Dermis microvascular lymphatic vessel endothelial cell (primary cell): ENCODE results near the gene APOD. TPM values are rescaled to one million over a fixed set of nuclear protein-coding genes. Genes with fewer than 3 reads are reported as not detected.

Source experiments
- DNase-seq, 2 donors: peaks; one replicate each; pipeline versions ENCODE4 v3.0.0 to v3.0.0-alpha.2; 2010; ENCODE audit warnings: low read depth in 2 of 2
- total RNA-seq: library from RNA; depleted of rRNA; stranded (reverse); fragments of >200 nt; gene quantifications from 2 replicates; pipeline ENCODE4 v1.2.1, GENCODE V29; 2014

APOD gene
- total RNA-seq, 1 donor from 2014 or later, result 14.5 TPM

DNA sequence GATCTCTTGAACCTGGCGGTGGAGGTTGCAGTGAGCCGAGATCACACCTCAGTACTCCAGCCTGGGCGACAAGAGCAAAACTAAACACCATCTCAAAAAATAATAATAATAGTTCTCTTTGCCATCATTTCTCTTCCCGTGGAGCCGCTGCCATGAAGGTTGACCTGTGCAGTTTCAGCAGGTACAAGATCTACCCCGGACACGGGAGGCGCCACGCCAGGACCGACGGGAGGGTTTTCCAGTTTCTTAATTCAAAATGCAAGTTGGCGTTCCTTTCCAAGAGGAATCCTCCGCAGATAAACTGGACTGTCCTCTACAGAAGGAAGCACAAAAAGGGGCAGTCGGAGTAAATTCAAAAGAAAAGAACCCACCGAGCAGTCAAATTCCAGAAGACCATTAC, 29.3 kb downstream of the APOD start:
- no peak for DNase-seq

DNA sequence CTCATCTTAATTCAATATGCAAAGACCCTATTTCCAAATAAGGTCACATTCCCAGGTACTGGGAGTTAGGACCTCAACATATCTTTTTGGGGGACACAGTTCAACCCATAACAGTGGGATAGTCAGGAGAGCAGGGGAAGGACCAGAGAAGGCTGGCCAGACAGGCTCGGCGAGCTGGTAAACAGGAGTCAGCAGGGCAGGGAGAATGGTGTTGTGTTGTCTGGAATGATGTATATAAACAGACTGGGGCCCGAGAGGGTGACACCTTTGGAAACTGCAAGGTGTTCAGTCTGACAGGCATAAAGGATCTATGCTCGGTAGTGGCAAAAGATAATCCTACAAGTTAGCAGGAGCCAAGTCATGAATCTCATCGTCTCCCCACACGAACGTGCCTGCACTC, 30.5 kb downstream of the APOD start:
- DNase-seq, result no peak

- no peak for DNase-seq
Measured at GRCh38 chr3:195551381-195551978, 32.3 kb downstream of the APOD start.

GRCh38 chr3:195550723-195551122, 33.0 kb downstream of the APOD start:
- DNase-seq, result no peak

DNA sequence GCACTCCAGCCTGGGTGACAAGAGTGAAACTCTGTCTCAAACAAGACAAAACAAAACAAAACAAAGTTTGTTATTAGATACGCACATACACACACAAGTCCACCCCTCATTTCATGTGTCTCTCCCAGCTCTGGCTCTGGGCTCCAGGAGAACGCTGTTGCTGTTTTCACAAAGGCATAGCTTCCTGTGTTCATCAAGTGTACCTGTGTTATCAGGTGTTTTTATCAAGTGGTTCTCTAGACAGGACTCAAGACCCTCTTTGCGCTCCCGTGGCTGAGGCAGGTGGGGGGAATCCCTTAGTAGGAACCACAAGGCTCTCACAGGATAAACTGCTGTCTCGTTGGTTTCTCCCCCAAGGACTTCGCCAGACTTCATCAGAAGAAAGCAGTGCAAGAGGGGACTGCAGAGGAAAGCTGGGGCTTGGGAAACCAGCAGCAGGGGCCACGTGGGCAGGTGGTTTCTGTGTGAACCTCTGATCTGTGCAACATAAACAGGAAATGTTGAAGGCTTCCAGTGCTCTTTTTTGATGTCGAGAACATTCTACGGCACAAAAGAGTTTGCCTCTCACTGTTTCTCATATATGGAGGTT, 33.7 kb downstream of the APOD start:
- DNase-seq, result peak in 1 of 2 donors; percentile 81

DNA sequence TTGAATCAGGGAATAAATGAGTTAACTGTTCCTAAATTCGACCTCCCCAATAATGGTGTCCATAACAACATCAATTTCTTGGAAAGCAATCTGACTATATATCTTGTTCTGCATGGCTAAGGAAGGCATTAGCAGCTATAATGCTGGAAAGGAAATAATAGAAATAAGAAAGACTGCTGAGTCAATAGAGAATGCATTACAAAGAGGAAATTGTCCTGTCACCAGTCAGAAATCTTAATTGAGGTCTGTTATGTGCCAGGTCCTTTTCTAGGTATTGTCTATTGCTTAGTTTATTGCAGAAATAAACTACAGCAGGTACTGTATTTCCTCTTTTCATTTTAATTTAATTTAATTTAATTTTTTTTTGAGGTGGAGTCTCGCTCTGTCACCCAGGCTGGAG, 34.8 kb downstream of the APOD start:
- peak in 1 of 2 donors; percentile 57 for DNase-seq

DNA sequence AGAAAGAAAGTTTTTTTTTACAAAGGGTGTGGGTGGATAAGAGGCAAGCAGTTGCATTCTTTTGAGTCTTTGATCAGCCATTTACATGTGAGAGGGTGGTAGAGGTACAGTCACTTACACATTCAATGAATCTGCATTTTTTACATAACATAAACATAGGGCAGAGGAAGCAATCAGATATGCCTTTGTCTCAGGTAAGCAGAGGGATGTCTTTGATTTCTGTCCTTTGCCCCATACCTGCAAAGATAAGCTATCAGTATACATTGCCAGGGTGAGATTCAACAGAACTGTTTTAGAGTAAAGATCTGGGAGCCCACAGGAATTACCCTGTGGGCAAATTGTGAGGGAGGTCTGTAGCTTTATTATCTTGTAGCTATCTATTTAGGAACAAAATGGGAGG, 35.2 kb downstream of the APOD start:
- no peak for DNase-seq

DNA sequence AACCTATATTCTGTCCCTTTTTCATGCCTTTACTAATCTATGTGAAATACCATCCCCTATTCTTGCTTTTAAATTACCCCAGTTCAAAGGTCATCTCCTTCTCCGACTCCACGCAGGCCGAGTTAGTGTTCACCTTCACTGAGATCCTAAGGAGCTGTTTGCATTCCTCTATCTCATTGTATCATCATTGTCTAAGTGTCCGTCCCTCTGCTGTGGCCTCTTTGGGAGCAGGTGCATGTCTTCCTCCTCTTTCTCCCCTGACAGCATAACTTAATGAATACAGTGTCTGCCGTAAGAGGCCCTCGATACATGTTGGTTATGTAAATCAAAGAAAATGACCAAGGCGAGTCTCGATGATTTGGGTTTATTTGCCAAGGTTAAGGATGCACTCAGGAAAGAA, 35.7 kb downstream of the APOD start:
- DNase-seq, result no peak

DNA sequence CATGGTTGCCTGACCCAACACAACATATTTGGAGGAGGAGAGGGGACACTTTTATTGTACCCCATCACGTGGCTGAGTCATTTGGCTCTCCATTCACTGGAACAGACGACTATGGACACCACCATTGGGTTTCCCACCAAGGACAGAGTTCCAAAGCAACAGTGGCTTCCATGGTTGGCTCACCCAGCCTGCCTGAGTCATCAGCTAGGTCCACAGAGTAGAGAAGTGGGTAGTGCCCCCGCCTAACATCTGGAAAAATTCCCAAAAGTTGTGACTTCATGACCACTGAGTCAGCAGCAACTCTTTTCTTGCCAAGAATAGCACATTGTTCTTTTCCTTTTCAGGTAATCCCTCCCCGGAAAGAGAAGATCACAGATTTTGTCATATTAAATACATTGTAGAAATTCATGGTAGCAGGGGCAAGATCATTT, 37.6 kb downstream of the APOD start:
- DNase-seq, result peak; percentile 86 to 90

GRCh38 chr3:195544634-195545033, 39.1 kb downstream of the APOD start:
- DNase-seq, result peak; percentile 89 to 94

DNA sequence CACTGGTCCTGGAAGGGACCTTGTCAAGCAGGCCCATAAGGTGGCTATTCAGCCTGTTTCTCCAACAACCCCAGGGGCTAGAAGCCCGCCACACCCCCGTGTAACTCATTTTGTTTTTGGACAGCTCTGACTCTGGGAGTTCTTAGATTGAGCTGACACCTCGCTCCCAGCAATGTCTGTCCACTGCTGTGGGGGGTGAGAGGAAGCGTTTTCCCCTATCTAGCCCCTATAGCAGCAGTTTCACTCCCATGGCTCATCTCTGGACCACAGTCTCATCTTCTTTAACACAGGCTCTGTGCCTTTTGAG, 39.6 kb downstream of the APOD start:
- DNase-seq, result no peak

DNA sequence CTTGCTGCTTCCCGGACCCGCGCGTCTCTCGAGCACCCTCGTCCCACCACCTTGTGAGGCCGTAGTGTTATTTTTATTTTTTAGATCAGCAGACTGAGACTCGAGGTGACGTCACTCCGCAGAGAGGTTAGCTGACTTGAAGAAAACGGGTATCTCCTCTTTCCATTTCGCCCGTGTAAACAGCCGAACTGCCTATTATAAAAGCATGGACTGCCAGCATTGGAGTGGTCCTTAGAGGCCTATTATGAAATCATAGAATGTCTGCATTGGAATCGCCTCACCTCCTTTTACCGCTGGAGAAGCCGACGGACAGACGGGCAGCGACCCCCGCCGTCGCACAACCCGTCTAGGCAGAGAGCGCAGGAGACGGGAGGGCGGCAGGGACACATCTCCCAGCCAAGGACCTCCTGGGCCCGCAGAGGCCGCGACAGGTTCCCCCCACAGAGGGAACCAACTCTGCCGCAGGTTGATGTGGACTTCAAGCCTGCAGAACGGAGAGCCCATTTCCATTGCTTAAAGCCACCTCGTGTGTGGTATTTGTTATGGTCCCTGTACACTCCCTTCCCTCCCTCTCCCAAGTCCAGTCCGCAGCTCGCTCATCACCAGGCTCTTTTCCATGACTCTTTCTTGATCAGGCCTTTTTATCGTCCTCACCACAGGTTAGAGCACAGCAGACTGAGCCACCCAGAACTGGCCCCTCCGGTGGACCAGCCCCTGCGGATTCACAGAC, 40.1 kb downstream of the APOD start:
- DNase-seq, result peak; percentile 45 to 62

DNA sequence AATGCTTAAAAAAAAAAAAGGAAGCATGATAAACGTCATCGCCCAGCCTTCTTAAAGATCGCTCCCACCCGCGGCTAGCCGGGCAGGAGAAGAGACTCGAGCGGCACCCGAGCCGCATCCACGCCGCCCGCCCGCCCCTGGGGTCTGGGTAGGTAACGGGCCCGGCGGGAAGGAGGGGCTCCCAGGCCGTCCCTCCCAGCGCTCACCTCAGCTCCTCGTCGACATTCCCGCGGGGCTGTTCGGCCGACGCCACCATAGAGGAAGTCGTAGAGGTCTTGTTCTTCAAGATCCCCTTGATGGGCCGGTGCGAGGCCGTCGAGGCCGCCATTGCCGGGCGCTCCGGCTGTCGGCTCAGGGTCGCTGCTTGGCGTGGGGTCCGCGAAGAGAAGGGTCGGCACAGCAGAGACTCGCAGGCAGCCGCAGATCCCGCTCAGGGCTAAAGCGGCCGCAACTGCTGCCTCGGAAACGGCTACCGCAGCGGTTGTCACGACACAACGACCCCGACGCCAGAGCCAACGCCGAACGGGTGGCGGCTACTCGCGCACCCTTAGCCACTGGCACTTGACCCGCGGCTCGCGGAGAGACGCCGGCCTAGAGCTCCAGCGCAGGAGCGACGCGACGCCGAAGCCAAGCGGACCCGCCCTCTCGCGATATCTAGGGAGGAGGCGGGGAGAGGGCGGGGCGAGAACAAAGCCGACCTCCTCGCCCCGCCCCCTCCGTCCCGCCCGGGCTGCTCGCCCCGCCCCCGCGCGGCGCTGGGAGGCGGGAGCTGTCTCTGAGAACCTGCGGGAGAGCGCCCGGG, 40.8 kb downstream of the APOD start, which contains the start of gene PPP1R2:
TSS of gene PPP1R2 (minus strand) at position 628 of the 802 bp plus-strand sequence. CDS start at position 328, 300 bp downstream.
- peak; percentile 69 to 91 for DNase-seq

- DNase-seq, result no peak
Measured at GRCh38 chr3:195542316-195542697, 41.4 kb downstream of the APOD start.

- DNase-seq, result no peak
Measured at GRCh38 chr3:195540511-195540910, 43.2 kb downstream of the APOD start.

DNA sequence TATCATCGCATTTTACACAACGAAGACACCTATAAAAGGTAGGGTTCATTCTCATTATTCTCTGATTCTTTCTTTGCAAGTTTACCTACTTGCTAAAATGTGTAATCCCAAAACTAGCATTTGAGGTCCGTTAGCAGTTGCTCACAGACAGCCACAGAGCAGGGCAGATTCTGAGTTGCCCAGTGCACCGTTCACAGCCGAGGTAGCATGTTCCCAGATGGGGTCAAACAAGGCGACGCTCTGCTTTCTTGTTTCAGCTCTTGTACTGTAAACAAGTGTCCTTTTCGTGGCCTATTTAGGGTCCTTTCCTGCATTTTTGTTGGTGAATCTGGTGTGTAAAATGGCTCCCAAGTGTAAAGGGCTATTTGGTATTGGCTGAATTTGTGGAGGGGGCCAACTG, 43.7 kb downstream of the APOD start:
- no peak for DNase-seq

DNA sequence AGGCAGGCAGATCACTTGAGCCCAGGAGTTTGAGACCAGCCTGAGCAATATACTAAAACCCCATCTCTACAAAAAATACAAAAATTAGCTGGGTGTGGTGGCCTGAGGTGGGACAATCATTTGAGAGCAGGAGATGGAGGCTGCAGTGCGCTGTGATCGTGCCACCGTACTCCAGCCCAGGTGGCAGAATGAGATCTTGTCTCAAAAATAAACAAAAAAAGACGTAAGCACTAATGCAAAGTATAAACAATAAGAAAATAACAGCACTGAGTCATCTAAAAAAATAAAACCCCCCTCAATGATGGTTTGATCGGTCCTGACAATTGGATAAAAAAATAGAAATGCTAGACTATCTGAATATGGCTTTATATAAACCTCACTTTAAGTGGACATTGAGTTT, 44.3 kb downstream of the APOD start:
- no peak for DNase-seq

GRCh38 chr3:195537995-195538394, 45.7 kb downstream of the APOD start:
- DNase-seq, result no peak

- no peak for DNase-seq
Measured at GRCh38 chr3:195535293-195535692, 48.4 kb downstream of the APOD start.

DNA sequence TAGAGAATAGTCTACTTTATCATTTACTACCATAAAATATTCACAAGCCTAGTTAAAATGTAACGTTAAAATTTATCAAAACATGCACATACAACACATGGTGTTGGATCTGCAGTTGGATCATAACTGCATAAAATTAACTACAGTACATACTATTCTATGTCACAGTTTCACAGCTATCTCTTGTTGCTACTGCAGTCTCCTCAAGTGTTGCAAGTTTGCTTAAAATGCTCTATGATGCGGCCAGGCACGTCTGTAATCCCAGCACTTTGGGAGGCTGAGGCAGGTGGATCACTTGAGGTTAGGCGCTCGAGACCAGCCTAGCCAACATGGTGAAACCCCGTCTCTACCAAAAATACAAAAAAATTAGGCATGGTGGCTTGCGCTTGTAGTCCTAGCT, 50.9 kb downstream of the APOD start:
- no peak for DNase-seq

DNA sequence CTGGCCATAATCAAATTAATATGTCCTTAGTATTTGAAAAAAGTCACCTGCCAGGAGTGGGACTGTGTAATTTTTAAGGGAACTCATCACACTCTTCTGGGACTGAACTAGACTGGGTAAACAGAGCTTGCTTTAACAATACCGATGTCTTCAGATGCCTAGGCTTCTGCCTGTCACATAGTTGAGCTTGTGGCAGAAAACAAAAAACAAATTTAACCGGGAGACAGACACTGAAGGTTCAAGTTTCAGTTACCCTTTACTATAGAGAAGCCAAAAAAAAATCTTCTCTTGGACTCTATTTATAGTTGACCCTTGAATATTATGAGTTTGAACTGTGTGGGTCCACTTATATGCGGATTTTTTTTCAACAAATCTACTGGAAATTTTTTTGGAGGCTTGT, 51.4 kb downstream of the APOD start:
- no peak for DNase-seq

GRCh38 chr3:195531683-195532082, 52.1 kb downstream of the APOD start:
- DNase-seq, result no peak
